HL-60 (cell line): ENCODE results near the gene CDRT4.

ENCODE experiments used
- DNase-seq, 2 experiments: peaks; one replicate each; pipeline ENCODE4 v3.0.0-alpha.2; 2010 to 2020; ENCODE audit warnings: low read depth in 1 of 2, low spot score in 1 of 2
- H3K27ac ChIP-seq: fragments of 250-450 bp; sonication (Bioruptor Pico); replicated peaks from 2 replicates; pipeline ENCODE4 v1.5.1; 2020; ENCODE audit warnings: mild to moderate bottlenecking, moderate library complexity
- H3K27me3 ChIP-seq: fragments of 250-450 bp; sonication (Bioruptor Pico); 2 replicates; pipeline ENCODE4 v1.5.1; 2021; ENCODE audit warnings: mild to moderate bottlenecking, moderate library complexity; ENCODE audit not compliant: insufficient read depth, poor library complexity, severe bottlenecking
- H3K4me3 ChIP-seq: replicated peaks from 2 replicates; pipeline ENCODE4 v1.5.1; 2011; ENCODE audit warnings: mild to moderate bottlenecking, control low read depth, low read length; ENCODE audit not compliant: insufficient read depth
- CTCF ChIP-seq: IDR thresholded peaks from one replicate; pipeline ENCODE4 v1.5.1; 2011; ENCODE audit warnings: low read length, control low read depth, inconsistent platforms; ENCODE audit not compliant: insufficient read depth
- GABPA ChIP-seq: IDR thresholded peaks from 2 replicates; pipeline ENCODE4 v1.6.1; 2012; ENCODE audit warnings: low read depth
- POLR2AphosphoS5 ChIP-seq: IDR thresholded peaks from 2 replicates; pipeline ENCODE4 v1.6.1; 2012; ENCODE audit warnings: low read depth
- REST ChIP-seq: IDR thresholded peaks from 2 replicates; pipeline ENCODE4 v1.6.1; 2012; ENCODE audit warnings: low read depth; ENCODE audit not compliant: insufficient replicate concordance
- SPI1 ChIP-seq: IDR thresholded peaks from 2 replicates; pipeline ENCODE4 v1.6.1; 2012; ENCODE audit warnings: low read depth, mild to moderate bottlenecking, borderline replicate concordance

Gene CDRT4

GRCh38 chr17:15405058-15405415 is 62.4 kb downstream of the CDRT4 start:
- no peak for DNase-seq
- no peaks in the 10 kb centered on the region for H3K27me3 ChIP-seq
- no peak for TF ChIP-seq GABPA
- no peak for TF ChIP-seq SPI1
- no peak for TF ChIP-seq REST
- TF ChIP-seq CTCF = no peak
- no peak overlapping the region for H3K27ac ChIP-seq
- no peak overlapping the region for H3K4me3 ChIP-seq

- Histone ChIP-seq H3K27me3 (no peaks in the 10 kb centered on the region), H3K4me3 (no peak overlapping the region), H3K27ac (no peak overlapping the region)
- DNase-seq = no peak
- TF ChIP-seq CTCF (no peak), POLR2AphosphoS5 (no peak), GABPA (no peak), REST (no peak), SPI1 (no peak)
Measured at GRCh38 chr17:15404106-15405057, 63.0 kb downstream of the CDRT4 start.

- no peak overlapping the region for H3K27ac ChIP-seq
- no peak overlapping the region for H3K4me3 ChIP-seq
- TF ChIP-seq CTCF (no peak), GABPA (no peak), POLR2AphosphoS5 (no peak)
- DNase-seq = no peak
- no peaks in the 10 kb centered on the region for H3K27me3 ChIP-seq
Measured at GRCh38 chr17:15403276-15403939, 64.0 kb downstream of the CDRT4 start.
